ENCODE results near the gene COA1. TPM values are rescaled to one million over a fixed set of nuclear protein-coding genes. Genes with fewer than 3 reads are reported as not detected.
"Not testable (repeated sequence)": the region's sequence is repeated elsewhere in the genome, so short reads cannot be mapped to it uniquely, and the experiment has no call there.

The COA1 gene
- polyA plus RNA-seq, 1 donor from 2014 or later: 157 TPM

GRCh38 chr7:43711503-43711902 is 17.8 kb downstream of the COA1 start:
- H3K9me3 ChIP-seq (ENCODE audit: low read length): no peaks in the 10 kb centered on the region
- H3K27me3 ChIP-seq (ENCODE audit: insufficient read depth, low read depth, low read length): no peaks in the 10 kb centered on the region
- no peak for TF ChIP-seq REST (IDR thresholded peaks at IDR 0.05; ENCODE audit: borderline replicate concordance)
- TF ChIP-seq EP300 (conservative IDR thresholded peaks at IDR 0.05; ENCODE audit: poor library complexity, severe bottlenecking): no peak
- no peak for TF ChIP-seq TAF1 (IDR thresholded peaks at IDR 0.05; ENCODE audit: low read depth)
- TF ChIP-seq, protein P1, sequence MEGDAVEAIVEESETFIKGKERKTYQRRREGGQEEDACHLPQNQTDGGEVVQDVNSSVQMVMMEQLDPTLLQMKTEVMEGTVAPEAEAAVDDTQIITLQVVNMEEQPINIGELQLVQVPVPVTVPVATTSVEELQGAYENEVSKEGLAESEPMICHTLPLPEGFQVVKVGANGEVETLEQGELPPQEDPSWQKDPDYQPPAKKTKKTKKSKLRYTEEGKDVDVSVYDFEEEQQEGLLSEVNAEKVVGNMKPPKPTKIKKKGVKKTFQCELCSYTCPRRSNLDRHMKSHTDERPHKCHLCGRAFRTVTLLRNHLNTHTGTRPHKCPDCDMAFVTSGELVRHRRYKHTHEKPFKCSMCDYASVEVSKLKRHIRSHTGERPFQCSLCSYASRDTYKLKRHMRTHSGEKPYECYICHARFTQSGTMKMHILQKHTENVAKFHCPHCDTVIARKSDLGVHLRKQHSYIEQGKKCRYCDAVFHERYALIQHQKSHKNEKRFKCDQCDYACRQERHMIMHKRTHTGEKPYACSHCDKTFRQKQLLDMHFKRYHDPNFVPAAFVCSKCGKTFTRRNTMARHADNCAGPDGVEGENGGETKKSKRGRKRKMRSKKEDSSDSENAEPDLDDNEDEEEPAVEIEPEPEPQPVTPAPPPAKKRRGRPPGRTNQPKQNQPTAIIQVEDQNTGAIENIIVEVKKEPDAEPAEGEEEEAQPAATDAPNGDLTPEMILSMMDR (IDR thresholded peaks at IDR 0.05; ENCODE audit: poor library complexity, severe bottlenecking): no peak
- H3F3A ChIP-seq (ENCODE audit: insufficient read depth, low read length, poor library complexity, severe bottlenecking): no peaks in the 10 kb centered on the region
- H3K36me3 ChIP-seq (ENCODE audit: insufficient read depth, low read length): no peaks in the 10 kb centered on the region
- H3K4me2 ChIP-seq (ENCODE audit: low read length): no peak overlapping the region
- H3K27ac ChIP-seq (ENCODE audit: low read length): no peak overlapping the region
- no peaks in the 10 kb centered on the region for H3K9me2 ChIP-seq (ENCODE audit: insufficient read depth, low read length)
- no peak overlapping the region for H3K9ac ChIP-seq (ENCODE audit: low read length)
- no peaks in the 10 kb centered on the region for H4K20me1 ChIP-seq (ENCODE audit: insufficient read depth)
- no peak overlapping the region for H2AFZ ChIP-seq (ENCODE audit: low read depth, low read length)
- H3K4me3 ChIP-seq (ENCODE audit: low read length): no peak overlapping the region
- H3K79me2 ChIP-seq (replicated peaks; ENCODE audit: insufficient read depth, low read length): peaks cover 18% of the 10 kb centered on the region

GRCh38 chr7:43708055-43708454 is 21.3 kb downstream of the COA1 start:
- not testable (repeated sequence) for H3K4me3 ChIP-seq (ENCODE audit: low read length); H3K9ac ChIP-seq (ENCODE audit: low read length); H3K27ac ChIP-seq (ENCODE audit: low read length); H3K9me3 ChIP-seq (ENCODE audit: low read length); H2AFZ ChIP-seq (ENCODE audit: low read depth, low read length); H4K20me1 ChIP-seq (ENCODE audit: insufficient read depth); H3K27me3 ChIP-seq (ENCODE audit: insufficient read depth, low read depth, low read length); H3F3A ChIP-seq (ENCODE audit: insufficient read depth, low read length, poor library complexity, severe bottlenecking); H3K36me3 ChIP-seq (ENCODE audit: insufficient read depth, low read length); H3K9me2 ChIP-seq (ENCODE audit: insufficient read depth, low read length); H3K4me2 ChIP-seq (ENCODE audit: low read length)
- peaks cover 18% of the 10 kb centered on the region for H3K79me2 ChIP-seq (replicated peaks; ENCODE audit: insufficient read depth, low read length)

DNA sequence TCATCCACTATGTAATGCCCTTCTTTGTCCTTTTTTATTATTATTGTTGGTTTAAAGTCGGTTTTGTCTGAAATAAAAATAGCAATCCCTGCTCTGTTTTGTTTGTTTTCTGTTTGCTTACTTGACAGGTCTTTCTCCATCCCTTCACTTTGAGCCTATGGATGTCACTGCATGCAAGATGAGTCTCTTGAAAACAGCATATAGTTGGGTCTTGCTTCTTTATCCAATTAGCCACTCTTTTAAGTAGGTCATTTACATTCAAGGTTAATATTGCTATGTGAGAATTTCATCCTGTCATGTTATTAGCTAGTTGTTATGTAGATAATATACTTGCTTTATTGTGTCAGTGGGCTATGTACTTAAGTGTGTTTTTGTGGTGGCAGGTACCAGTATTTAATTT is 25.8 kb downstream of the COA1 start:
- Histone ChIP-seq H3K36me3 (ENCODE audit: insufficient read depth, low read length) (no peaks in the 10 kb centered on the region), H3K4me3 (ENCODE audit: low read length) (no peak overlapping the region), H3K9me2 (ENCODE audit: insufficient read depth, low read length) (no peaks in the 10 kb centered on the region), H3K79me2 (replicated peaks; ENCODE audit: insufficient read depth, low read length) (peaks cover 4% of the 10 kb centered on the region), H3K9ac (ENCODE audit: low read length) (no peak overlapping the region), H3K27me3 (ENCODE audit: insufficient read depth, low read depth, low read length) (no peaks in the 10 kb centered on the region), H3F3A (ENCODE audit: insufficient read depth, low read length, poor library complexity, severe bottlenecking) (no peaks in the 10 kb centered on the region), H3K4me2 (ENCODE audit: low read length) (no peak overlapping the region), H4K20me1 (ENCODE audit: insufficient read depth) (no peaks in the 10 kb centered on the region), H2AFZ (ENCODE audit: low read depth, low read length) (no peak overlapping the region), H3K9me3 (ENCODE audit: low read length) (no peaks in the 10 kb centered on the region), H3K27ac (ENCODE audit: low read length) (no peak overlapping the region)
- TF ChIP-seq EZH2 (IDR thresholded peaks at IDR 0.05; ENCODE audit: borderline replicate concordance, insufficient read depth, low read length, poor library complexity, severe bottlenecking) (no peak), MXI1 (conservative IDR thresholded peaks at IDR 0.05; ENCODE audit: poor library complexity, severe bottlenecking) (no peak), EP300 (conservative IDR thresholded peaks at IDR 0.05; ENCODE audit: poor library complexity, severe bottlenecking) (no peak), POLR2AphosphoS5 (IDR thresholded peaks at IDR 0.05) (no peak), REST (IDR thresholded peaks at IDR 0.05; ENCODE audit: borderline replicate concordance) (no peak), RAD21 (conservative IDR thresholded peaks at IDR 0.05) (no peak), SMC3 (conservative IDR thresholded peaks at IDR 0.05; ENCODE audit: poor library complexity) (no peak), TAF1 (IDR thresholded peaks at IDR 0.05; ENCODE audit: low read depth) (no peak)
- TF ChIP-seq, protein P1 (IDR thresholded peaks at IDR 0.05; ENCODE audit: poor library complexity, severe bottlenecking): no peak

All from neural cell (in vitro differentiated cells).